Skeletal muscle tissue (tissue), 4 donors: Measurements from ENCODE around the gene FAAP100. TPM values are rescaled to one million over a fixed set of nuclear protein-coding genes. Genes with fewer than 3 reads are reported as not detected.

Source experiments
- H3K27ac ChIP-seq: one replicate; pipeline ENCODE4 v1.7.0; 2013; ENCODE audit warnings: mild to moderate bottlenecking, low read depth, low read length, inconsistent platforms
- H3K27me3 ChIP-seq, 3 donors: one replicate each; pipeline ENCODE4 v1.7.0; 2013; ENCODE audit warnings: low read length in 3 of 3; ENCODE audit not compliant: control insufficient read depth in 3 of 3, insufficient read depth in 3 of 3
- H3K36me3 ChIP-seq, 3 donors: one replicate each; pipeline ENCODE4 v1.7.0; 2013; ENCODE audit warnings: low read length in 3 of 3; ENCODE audit not compliant: control insufficient read depth in 3 of 3, insufficient read depth in 3 of 3
- H3K4me1 ChIP-seq, 3 donors: one replicate each; pipeline ENCODE4 v1.7.0; 2013; ENCODE audit warnings: low read length in 3 of 3, mild to moderate bottlenecking in 3 of 3; ENCODE audit not compliant: control insufficient read depth in 3 of 3, insufficient read depth in 3 of 3
- H3K4me3 ChIP-seq, 3 donors: one replicate each; pipeline ENCODE4 v1.7.0; 2013; ENCODE audit warnings: low read length in 3 of 3
- H3K9ac ChIP-seq, 3 donors: one replicate each; pipeline ENCODE4 v1.7.0; 2013; ENCODE audit warnings: low read length in 3 of 3, mild to moderate bottlenecking in 3 of 3, moderate library complexity in 2 of 3, low read depth in 1 of 3
- H3K9me3 ChIP-seq, 3 donors: one replicate each; pipeline ENCODE4 v1.7.0; 2013; ENCODE audit warnings: low read length in 3 of 3; ENCODE audit not compliant: control insufficient read depth in 3 of 3
- total RNA-seq: library from RNA; depleted of rRNA; stranded (reverse); fragments of >200 nt; gene quantifications from one replicate; pipeline ENCODE4 v1.2.3, GENCODE V29; 2014
- donor health status: Osteomylitis.

FAAP100 gene
- total RNA-seq, 1 donor from 2014 or later: 7.8 TPM

DNA sequence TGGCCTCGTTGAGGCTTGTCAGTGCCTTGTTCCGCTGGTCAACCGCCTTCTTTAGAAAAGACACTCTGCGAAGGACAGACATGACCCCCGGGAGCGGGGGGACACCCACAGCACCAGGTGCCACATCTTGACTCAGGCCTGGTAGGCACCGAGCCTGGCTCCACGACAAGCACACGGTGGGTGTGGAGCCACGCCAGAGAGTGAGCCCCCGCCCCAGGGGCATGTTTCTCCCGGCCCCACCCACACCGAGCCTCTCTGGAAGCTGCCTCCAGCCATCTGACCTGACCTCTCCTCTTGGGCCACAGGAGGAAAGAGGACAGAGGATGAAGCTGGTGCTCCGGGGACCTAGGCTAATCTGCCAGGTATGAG is 4.6 kb downstream of the FAAP100 start:
- H3K27me3 ChIP-seq: no peaks in the 10 kb centered on the region
- no peak overlapping the region for H3K9ac ChIP-seq
- no peak overlapping the region for H3K4me3 ChIP-seq
- H3K36me3 ChIP-seq: peaks cover 58 to 68% (median 66%) of the 10 kb centered on the region in 3 donors
- peaks cover 11 to 18% (median 12%) of the 10 kb centered on the region in 3 donors for H3K4me1 ChIP-seq
- no peak overlapping the region for H3K27ac ChIP-seq
- no peaks in the 10 kb centered on the region for H3K9me3 ChIP-seq

DNA sequence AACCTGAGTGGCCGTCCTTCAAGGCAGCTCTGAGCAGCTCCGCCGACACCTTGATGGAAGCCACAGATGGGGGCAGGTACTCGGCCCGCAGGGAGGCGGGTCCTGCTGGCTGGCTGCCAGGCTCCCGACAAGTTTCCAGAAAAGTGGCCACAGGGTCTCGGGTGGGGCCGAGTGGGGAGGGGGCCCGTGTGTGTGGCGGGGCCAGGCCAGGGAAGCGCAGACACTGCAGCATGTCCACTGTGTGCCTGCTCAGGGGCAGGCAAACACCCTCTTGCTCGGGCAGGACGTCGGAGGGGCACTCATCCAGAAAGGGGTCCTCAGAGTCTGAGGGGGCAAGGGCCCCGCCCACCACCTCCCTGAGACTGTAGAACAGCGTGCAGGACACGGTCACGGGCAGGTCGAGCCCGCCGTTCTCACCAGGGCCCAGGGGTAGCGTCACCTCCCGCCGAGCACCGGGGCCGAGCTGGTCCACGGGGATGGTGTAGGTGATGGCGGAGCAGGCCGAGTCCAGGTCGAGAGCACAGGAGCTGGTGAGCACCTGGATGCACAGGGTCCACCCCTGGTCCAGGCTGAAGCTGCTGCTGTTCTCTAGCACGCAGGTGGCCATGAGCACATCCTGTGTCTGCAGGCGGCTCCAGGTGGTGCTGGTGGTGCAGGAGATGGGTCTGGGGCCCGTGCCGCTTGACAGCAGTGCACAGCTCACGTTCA is 5.1 kb downstream of the FAAP100 start:
- H3K9ac ChIP-seq: no peak overlapping the region
- no peak overlapping the region for H3K27ac ChIP-seq
- H3K27me3 ChIP-seq: no peaks in the 10 kb centered on the region
- H3K36me3 ChIP-seq: peaks cover 62 to 70% (median 69%) of the 10 kb centered on the region in 3 donors
- no peaks in the 10 kb centered on the region for H3K9me3 ChIP-seq
- no peak overlapping the region for H3K4me3 ChIP-seq
- peaks cover 11 to 15% (median 12%) of the 10 kb centered on the region in 3 donors for H3K4me1 ChIP-seq

DNA sequence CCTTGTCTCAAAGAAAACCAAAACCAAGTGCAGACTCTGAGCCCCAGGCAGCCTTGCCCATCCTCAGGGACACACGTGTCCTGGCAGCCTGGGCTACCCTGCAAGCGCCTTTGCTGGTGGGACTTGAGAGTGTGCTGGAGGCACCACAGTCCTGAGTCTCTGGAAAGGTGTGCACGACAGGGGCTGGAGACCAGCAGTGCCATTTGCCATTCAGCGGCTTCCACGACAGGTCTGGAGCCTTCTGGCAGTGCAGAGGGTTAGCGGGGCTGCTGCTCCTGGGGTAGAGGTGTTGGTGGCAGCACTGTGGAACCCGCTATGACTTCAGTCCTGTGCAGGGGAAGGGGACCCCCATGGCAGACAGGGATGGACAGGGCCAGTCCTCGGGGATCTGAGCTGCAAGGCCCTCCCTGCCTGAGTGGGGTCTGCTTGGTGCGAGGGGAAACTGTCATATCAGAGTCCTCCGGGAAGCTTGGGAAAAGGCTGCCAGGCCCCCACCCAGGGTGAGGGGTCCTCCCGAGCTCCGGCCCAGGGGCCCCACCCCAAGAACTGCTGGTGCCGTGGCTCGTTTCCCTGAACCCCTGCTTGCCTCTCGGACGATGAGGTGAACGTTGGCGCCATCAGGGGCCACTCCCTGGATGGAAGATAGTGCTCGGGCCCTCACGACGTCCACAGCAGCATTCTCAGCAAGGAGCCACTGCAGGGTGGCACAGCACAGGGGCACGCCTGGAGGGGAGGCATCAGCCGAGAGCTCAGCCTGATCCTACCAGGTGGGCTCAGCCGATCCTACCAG is 6.8 kb downstream of the FAAP100 start:
- no peaks in the 10 kb centered on the region for H3K9me3 ChIP-seq
- peaks cover 73 to 75% (median 74%) of the 10 kb centered on the region in 3 donors for H3K36me3 ChIP-seq
- H3K27ac ChIP-seq: no peak overlapping the region
- H3K4me1 ChIP-seq: no peaks in the 10 kb centered on the region
- H3K27me3 ChIP-seq: no peaks in the 10 kb centered on the region
- no peak overlapping the region for H3K4me3 ChIP-seq
- H3K9ac ChIP-seq: no peak overlapping the region

DNA sequence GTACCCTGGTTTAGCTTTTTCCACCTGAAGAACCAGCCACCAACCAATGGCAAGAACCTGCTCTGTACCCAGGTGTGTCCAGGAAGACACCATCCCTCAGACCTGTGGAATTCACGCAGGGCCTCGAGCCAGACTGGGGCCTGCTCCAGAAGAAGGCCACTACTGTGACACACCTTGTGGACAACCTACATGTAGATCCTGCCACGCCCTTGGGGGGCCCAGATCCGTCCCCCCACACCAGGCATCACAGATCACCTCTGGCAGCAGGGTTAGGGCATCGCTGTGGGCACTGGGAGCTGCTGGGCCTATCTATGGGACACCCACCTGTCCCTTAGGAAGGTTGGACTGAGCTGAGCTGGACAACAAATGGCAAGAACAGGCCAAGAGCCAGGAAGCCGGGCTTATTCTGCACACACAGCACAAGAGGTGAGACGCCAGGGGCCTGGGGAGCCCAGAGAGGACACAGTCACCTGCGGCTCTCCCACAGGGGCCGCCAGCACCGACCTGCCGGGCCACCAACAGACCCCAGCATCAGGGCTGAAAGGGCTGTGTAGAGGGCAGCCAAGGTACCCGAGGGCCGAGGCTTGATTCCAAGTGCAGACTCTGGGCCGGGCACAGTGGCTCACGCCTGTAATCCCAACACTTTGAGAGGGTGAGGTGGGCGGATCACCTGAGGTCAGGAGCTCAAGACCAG is 7.7 kb downstream of the FAAP100 start:
- H3K9me3 ChIP-seq: no peaks in the 10 kb centered on the region
- no peak overlapping the region for H3K4me3 ChIP-seq
- no peaks in the 10 kb centered on the region for H3K27me3 ChIP-seq
- no peak overlapping the region for H3K9ac ChIP-seq
- peaks cover 69 to 74% (median 70%) of the 10 kb centered on the region in 3 donors for H3K36me3 ChIP-seq
- H3K4me1 ChIP-seq: no peaks in the 10 kb centered on the region
- H3K27ac ChIP-seq: no peak overlapping the region

DNA sequence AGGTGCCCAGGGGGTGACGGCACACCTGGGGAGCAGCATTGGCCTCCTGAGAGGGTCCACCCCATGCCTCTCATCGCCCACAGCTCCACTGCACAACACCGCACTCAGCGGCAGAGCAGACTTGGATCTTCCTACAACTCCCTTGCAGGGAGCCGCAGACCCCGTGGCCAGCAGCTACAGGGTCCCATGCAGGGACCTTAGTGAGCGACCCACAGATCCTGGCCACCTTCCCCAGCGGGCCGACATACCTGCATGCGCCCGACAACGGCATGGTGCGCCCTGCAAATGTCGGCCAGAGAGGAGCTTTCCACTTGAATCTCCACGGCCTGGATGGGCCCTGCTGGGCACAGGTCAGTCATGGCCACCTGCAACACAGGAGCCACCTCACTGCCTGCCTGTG is 8.4 kb downstream of the FAAP100 start:
- H3K27ac ChIP-seq: no peak overlapping the region

DNA sequence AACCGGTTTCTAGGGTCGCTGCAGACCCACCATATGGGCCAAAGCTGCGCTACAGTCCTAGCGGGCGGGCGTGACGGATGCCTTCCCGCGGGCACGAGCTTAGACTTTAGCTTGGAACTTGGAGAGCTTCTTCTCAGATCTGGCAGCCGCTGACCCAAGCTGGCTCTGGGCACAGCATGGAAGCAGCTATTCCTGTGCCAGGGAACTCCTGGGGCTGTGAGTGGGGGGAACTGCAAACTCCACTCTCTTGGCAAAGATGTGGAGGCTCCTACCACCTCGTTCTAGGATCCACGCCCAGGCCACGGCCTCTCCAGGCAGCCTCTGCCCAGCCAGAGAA is 8.8 kb downstream of the FAAP100 start:
- Histone ChIP-seq H3K27ac (no peak overlapping the region), H3K9me3 (no peaks in the 10 kb centered on the region), H3K4me3 (no peak overlapping the region), H3K9ac (peak overlapping the region in 1 of 3 donors; percentile 3), H3K4me1 (peaks cover 4 to 10% (median 5%) of the 10 kb centered on the region in 3 donors), H3K27me3 (no peaks in the 10 kb centered on the region), H3K36me3 (peaks cover 65 to 69% (median 66%) of the 10 kb centered on the region in 3 donors)

More for the DNA sequence above, 8.4 kb downstream of the FAAP100 start:
- H3K4me3 ChIP-seq: no peak overlapping the region
- H3K27me3 ChIP-seq: no peaks in the 10 kb centered on the region
- no peaks in the 10 kb centered on the region for H3K9me3 ChIP-seq
- peaks cover 0 to 5% (median under 1%) of the 10 kb centered on the region in 3 donors for H3K4me1 ChIP-seq
- H3K36me3 ChIP-seq: peaks cover 65 to 69% (median 66%) of the 10 kb centered on the region in 3 donors
- no peak overlapping the region for H3K9ac ChIP-seq

DNA sequence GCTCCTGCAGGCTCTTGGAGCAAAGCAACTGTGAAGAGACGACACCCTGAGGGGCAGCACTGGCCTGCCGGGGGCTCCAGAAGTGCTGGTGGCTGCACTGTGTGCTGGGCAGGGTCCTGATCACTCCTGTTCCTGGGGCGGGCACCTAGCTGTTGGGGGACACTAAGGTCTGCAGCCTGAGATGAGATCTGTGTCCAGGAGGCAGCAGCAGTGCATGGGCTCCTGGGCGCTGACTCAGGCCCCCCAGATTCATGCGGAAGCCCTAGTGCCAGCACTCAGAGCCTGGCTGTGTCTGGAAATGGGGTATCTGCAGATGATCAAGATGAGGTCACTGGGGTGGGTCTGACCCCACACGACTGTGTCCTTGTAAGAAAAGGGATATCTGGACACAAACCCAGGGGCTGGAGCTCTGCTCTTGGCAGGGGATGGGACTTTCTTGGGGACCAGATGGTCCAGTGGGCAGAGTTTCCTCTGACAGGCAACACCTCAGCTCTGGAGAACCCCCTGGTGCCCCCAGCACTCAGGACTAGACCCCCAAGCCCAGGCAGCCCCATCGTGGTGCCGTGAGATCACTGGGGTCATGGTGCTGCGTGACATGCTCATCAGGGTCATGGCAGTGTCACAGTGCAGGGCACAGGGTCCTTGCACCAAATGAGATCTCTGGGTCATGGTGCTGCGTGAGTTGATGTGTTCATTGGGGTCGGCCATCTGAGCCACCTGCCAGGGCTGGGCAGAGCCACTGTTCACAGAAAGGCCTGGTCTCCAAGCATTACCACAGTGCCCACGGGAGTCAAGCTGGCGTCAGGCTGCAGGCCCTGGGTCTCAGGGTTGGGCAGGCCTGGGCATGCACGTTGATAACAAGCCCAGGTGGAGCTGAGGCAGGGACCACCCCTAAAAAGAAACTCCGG is 9.5 kb downstream of the FAAP100 start:
- H3K27ac ChIP-seq: no peak overlapping the region
- no peaks in the 10 kb centered on the region for H3K9me3 ChIP-seq
- H3K36me3 ChIP-seq: peaks cover 60 to 69% (median 60%) of the 10 kb centered on the region in 3 donors
- H3K4me3 ChIP-seq: no peak overlapping the region
- H3K4me1 ChIP-seq: peaks cover 9 to 16% (median 12%) of the 10 kb centered on the region in 3 donors
- peak overlapping the region in 1 of 3 donors; percentile 3 for H3K9ac ChIP-seq
- H3K27me3 ChIP-seq: peaks cover 0 to under 1% (median 0%) of the 10 kb centered on the region in 3 donors

DNA sequence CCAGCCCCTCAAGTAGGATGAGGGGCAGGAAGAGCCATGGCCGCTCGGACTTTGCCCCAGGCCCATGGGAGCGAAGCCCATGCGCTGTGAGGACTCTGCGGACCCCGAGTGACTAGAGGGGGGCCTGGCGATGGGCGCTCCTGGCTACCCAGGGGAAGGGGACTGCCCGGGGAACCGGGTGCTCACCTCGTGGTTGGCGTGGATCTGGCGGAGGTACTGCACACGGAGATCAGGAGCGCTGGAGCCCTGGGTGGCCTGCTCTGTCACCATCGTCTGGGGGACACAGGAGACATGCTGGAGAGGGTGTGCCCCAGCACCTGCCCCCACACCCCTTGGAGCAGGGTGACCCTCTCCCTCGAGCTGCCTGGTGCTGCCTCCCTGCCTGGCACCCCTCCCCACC is 11.0 kb downstream of the FAAP100 start:
- Histone ChIP-seq H3K4me1 (peaks cover 18 to 26% (median 18%) of the 10 kb centered on the region in 3 donors), H3K36me3 (peaks cover 46 to 55% (median 46%) of the 10 kb centered on the region in 3 donors), H3K27ac (no peak overlapping the region), H3K9me3 (no peaks in the 10 kb centered on the region), H3K9ac (no peak overlapping the region), H3K4me3 (no peak overlapping the region), H3K27me3 (peaks cover 14 to 15% (median 14%) of the 10 kb centered on the region in 3 donors)

DNA sequence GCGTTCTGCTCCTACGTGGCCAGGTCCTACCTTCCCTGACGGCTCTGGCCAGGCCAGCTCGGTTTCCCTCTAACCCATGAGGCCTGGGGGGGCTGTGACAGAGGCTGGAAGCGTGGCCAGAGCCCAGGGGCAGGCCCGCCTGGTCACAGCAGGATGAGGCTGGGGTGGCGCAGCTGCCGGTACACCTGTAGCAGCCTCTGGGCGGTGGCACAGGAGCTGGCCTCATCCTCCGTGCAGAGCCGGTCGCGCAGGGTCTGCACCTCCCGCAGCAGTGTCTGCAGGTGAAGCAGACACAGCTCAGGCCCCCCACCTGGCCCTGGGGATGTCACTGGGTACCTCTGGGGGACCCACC is 11.5 kb downstream of the FAAP100 start:
- peaks cover 18 to 28% (median 18%) of the 10 kb centered on the region in 3 donors for H3K4me1 ChIP-seq
- no peak overlapping the region for H3K9ac ChIP-seq

More for the DNA sequence above, 11.5 kb downstream of the FAAP100 start:
- H3K4me3 ChIP-seq: no peak overlapping the region
- H3K36me3 ChIP-seq: peaks cover 41 to 50% (median 42%) of the 10 kb centered on the region in 3 donors
- H3K9me3 ChIP-seq: no peaks in the 10 kb centered on the region
- peaks cover 18 to 20% (median 19%) of the 10 kb centered on the region in 3 donors for H3K27me3 ChIP-seq
- no peak overlapping the region for H3K27ac ChIP-seq
